Transverse colon (tissue), 3 donors: ENCODE data around the gene HAUS5.

Source experiments
- CTCF ChIP-seq, 5 experiments: fragments of 200-600 bp in 3 of 5; fragments of 450-650 bp in 2 of 5; sonication (generic) in 3 of 5; IDR thresholded peaks; 1 replicate in 2 of 5; 2 replicates in 3 of 5; pipeline ENCODE4 v1.5.1; 2016 to 2017; ENCODE audit warnings: antibody characterized with exemption in 5 of 5, inconsistent platforms in 3 of 5, mild to moderate bottlenecking in 2 of 5, moderate library complexity in 1 of 5
- EP300 ChIP-seq: sonication (generic); formaldehyde crosslinking; IDR thresholded peaks from one replicate; pipeline ENCODE4 v1.6.1; 2017; ENCODE audit warnings: antibody characterized with exemption, low read depth
- POLR2A ChIP-seq: fragments of 450-650 bp; IDR thresholded peaks from one replicate; pipeline ENCODE4 v1.6.1; 2016; ENCODE audit warnings: antibody characterized with exemption, mild to moderate bottlenecking, moderate library complexity

DNA sequence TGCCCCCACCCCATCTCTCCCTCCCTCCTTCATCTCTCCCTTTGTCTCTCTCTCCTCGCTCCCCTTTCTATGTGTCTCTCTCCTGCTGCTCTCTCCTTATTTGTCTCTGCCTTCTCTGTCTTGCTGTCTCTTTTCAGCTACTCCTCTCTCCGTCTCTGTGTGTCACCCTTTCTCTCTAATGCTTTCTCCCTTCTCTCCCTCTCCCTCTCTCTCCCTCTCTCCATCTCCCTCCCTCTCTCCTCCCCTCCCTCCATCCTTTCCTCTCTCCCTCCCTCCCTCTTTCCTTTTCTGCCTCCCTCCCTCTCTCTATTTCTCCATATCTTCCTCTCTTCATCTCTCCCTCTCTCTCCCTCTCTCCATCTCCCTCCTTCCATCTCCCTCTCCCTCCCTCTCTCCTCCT, 49.8 kb upstream of the HAUS5 start:
- no peak for TF ChIP-seq POLR2A
- no peak for TF ChIP-seq CTCF (IDR thresholded peaks at IDR 0.05)
- TF ChIP-seq EP300 = no peak
